Natural killer cell (primary cell): ENCODE measurements around the gene SLC7A14. TPM values are rescaled to one million over a fixed set of nuclear protein-coding genes. Genes with fewer than 3 reads are reported as not detected.

Source experiments
- ATAC-seq, 3 donors: fragments of 150-1000 bp in 2 of 3; fragments of 200-7000 bp in 1 of 3; cut with Tn5 transposase; 1 replicate in 1 of 3; 2 replicates in 2 of 3; pipeline ENCODE4 v1.10.0; 2021; ENCODE audit warnings: mild to moderate bottlenecking in 2 of 3, moderate library complexity in 2 of 3
- DNase-seq, 2 donors: peaks; one replicate each; pipeline versions ENCODE4 v3.0.0 to v3.0.0-alpha.2; 2013 to 2021; ENCODE audit warnings: mixed read lengths in 1 of 2
- H3K27ac ChIP-seq: one replicate; pipeline ENCODE4 v1.5.1; 2013; ENCODE audit warnings: mild to moderate bottlenecking, low read length
- H3K27me3 ChIP-seq: one replicate; pipeline ENCODE4 v1.6.1; 2013; ENCODE audit warnings: low read length; ENCODE audit not compliant: control insufficient read depth, insufficient read depth
- H3K36me3 ChIP-seq: one replicate; pipeline ENCODE4 v1.6.1; 2013; ENCODE audit warnings: low read length; ENCODE audit not compliant: control insufficient read depth, insufficient read depth
- H3K4me1 ChIP-seq: one replicate; pipeline ENCODE4 v1.6.1; 2013; ENCODE audit warnings: low read length; ENCODE audit not compliant: control insufficient read depth, insufficient read depth
- H3K4me3 ChIP-seq: one replicate; pipeline ENCODE4 v1.5.1; 2013; ENCODE audit warnings: low read length
- H3K9me3 ChIP-seq: one replicate; pipeline ENCODE4 v1.6.1; 2013; ENCODE audit warnings: low read length; ENCODE audit not compliant: control insufficient read depth, insufficient read depth
- H3K27ac Mint-ChIP-seq, 2 donors: one replicate each; pipeline ENCODE4 v1.8.0; 2022; ENCODE audit warnings: mild to moderate bottlenecking in 2 of 2, mixed read lengths in 2 of 2, moderate library complexity in 1 of 2
- H3K27me3 Mint-ChIP-seq, 2 donors: one replicate each; pipeline ENCODE4 v1.8.0; 2022; ENCODE audit warnings: low read depth in 2 of 2, mixed read lengths in 2 of 2
- H3K36me3 Mint-ChIP-seq: one replicate; pipeline ENCODE4 v1.8.0; 2022; ENCODE audit warnings: mixed read lengths
- H3K4me1 Mint-ChIP-seq, 2 donors: one replicate each; pipeline ENCODE4 v1.8.0; 2022; ENCODE audit warnings: mixed read lengths in 2 of 2
- H3K4me3 Mint-ChIP-seq: one replicate; pipeline ENCODE4 v1.8.0; 2022; ENCODE audit warnings: mild to moderate bottlenecking, moderate library complexity, mixed read lengths
- H3K9me3 Mint-ChIP-seq, 2 donors: one replicate each; pipeline ENCODE4 v1.8.0; 2022; ENCODE audit warnings: mixed read lengths in 2 of 2
- WGBS: methylation state at CpG from one replicate; pipeline ENCODE4 v1.1.7; 2013; ENCODE audit warnings: missing lambda C conversion rate; ENCODE audit not compliant: insufficient coverage; 5-methylcytosine and 5-hydroxymethylcytosine counted together
- intact Hi-C: fragments of 100-400 bp; cut with micrococcal nuclease; formaldehyde crosslinking; loops from one replicate; pipeline ENCODE4 v1.14.2; 2022
- total RNA-seq, 4 donors: library from RNA; stranded (reverse); fragments of 120-200 nt in 1 of 4; gene quantifications; one replicate each; pipeline versions ENCODE4 v1.2.3 to v1.2.4, GENCODE V29; 2013 to 2022
- TF ChIP-seq, protein P1 (sequence below): fragments of 200-600 bp; IDR thresholded peaks from one replicate; pipeline ENCODE4 v1.8.0; 2022; ENCODE audit warnings: antibody characterized with exemption

Gene SLC7A14
- total RNA-seq, 3 donors from 2014 or later (not counting 1 experiment from before 2014, with no cell fraction given): not detected

DNA sequence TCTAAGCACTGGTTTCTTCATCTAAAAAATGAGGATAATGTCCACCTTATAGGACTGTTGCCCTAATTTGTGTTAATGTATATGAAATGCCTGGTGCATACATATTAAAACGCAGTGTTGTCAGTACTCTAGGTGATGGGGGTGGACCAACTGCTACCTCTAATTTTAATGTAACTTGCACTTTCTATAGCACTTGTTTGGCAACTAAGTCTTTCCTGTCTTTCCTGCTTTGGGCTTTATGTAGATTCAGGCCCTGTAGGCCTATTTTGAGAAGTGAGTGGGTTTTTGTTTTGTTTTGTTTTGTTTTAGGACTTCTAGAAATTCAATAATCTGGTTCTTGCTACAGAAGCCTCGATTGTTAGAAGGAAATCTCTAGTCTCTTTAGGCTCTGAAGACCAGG is 21.2 kb downstream of the SLC7A14 start:
- 77% methylated on average over 2 of the region's 2 CpGs for WGBS
- Mint-ChIP-seq H3K27ac (no peak overlapping the region), H3K4me3 (no peak overlapping the region), H3K27me3 (peaks cover 13 to 38% of the 10 kb centered on the region in 2 donors), H3K4me1 (peaks cover 6 to 13% of the 10 kb centered on the region in 2 donors), H3K9me3 (no peaks in the 10 kb centered on the region), H3K36me3 (no peaks in the 10 kb centered on the region)
- Histone ChIP-seq H3K27me3 (no peaks in the 10 kb centered on the region), H3K9me3 (no peaks in the 10 kb centered on the region), H3K4me1 (no peaks in the 10 kb centered on the region), H3K36me3 (no peaks in the 10 kb centered on the region), H3K4me3 (no peak overlapping the region), H3K27ac (no peak overlapping the region)
- no peak for DNase-seq
- intact Hi-C loops: no loop called here
- TF ChIP-seq, protein P1, sequence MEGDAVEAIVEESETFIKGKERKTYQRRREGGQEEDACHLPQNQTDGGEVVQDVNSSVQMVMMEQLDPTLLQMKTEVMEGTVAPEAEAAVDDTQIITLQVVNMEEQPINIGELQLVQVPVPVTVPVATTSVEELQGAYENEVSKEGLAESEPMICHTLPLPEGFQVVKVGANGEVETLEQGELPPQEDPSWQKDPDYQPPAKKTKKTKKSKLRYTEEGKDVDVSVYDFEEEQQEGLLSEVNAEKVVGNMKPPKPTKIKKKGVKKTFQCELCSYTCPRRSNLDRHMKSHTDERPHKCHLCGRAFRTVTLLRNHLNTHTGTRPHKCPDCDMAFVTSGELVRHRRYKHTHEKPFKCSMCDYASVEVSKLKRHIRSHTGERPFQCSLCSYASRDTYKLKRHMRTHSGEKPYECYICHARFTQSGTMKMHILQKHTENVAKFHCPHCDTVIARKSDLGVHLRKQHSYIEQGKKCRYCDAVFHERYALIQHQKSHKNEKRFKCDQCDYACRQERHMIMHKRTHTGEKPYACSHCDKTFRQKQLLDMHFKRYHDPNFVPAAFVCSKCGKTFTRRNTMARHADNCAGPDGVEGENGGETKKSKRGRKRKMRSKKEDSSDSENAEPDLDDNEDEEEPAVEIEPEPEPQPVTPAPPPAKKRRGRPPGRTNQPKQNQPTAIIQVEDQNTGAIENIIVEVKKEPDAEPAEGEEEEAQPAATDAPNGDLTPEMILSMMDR: no peak
- no peak for ATAC-seq

DNA sequence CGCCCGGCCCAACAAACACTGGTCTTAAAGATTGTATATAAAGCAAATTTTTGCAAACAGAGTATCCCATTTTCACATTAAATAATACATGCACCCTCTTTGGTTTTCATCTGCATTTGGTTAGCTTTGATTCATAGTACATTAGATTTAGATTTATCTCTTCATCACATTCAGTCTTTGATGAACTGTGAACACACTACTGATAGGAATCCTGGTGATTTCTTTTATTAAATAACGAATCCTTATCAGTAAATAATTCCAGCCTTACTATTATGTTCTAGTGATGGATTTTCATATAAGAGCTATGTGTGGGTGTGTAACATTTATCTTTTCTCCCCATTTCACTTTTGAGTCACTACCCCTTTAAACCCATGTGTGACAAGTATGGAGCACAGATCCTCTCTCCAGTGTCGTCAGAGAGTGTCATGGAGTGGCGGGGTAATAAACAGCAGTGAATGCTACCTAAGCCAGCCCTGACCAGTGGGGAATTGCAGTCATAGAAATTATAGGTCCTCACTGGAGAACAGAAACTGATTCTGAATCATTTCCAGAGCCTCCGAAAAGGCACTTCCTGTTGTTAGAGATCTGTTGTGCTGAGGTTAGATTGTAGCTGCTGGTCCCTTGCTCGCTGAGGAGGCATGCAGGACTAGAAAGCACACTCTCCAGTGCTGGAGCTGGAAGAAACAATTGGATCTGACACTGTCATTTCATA is 22.0 kb downstream of the SLC7A14 start:
- no peaks in the 10 kb centered on the region for H3K9me3 Mint-ChIP-seq
- no peaks in the 10 kb centered on the region for H3K36me3 Mint-ChIP-seq
- intact Hi-C loops: no loop called here
- no peak overlapping the region for H3K27ac Mint-ChIP-seq
- TF ChIP-seq, protein P1: no peak
- H3K36me3 ChIP-seq: no peaks in the 10 kb centered on the region
- ATAC-seq: no peak
- WGBS: 73% methylated on average over 6 of the region's 7 CpGs
- H3K27ac ChIP-seq: no peak overlapping the region
- H3K27me3 ChIP-seq: no peaks in the 10 kb centered on the region
- H3K4me1 ChIP-seq: no peaks in the 10 kb centered on the region
- no peaks in the 10 kb centered on the region for H3K9me3 ChIP-seq
- H3K4me1 Mint-ChIP-seq: peaks cover 6 to 13% of the 10 kb centered on the region in 2 donors
- DNase-seq: no peak
- peaks cover 15 to 46% of the 10 kb centered on the region in 2 donors for H3K27me3 Mint-ChIP-seq
- H3K4me3 Mint-ChIP-seq: no peak overlapping the region
- no peak overlapping the region for H3K4me3 ChIP-seq

DNA sequence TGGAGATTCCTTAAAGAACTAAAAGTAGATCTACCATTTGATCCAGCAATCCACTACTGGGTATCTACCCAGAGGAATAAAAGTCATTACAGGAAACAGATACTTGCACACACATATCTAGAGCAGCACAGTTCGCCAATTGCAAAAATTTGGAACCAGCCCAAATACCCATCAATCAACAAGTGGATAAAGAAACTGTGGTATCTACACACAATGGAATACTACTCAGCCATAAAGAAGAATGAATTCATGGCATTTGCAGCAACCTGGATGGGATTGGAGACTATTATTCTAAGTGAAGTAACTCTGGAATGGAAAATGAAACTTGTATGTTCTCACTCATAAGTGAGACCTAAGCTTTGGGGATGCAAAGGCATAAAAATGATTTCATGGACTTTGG is 23.8 kb downstream of the SLC7A14 start:
- Histone ChIP-seq H3K36me3 (no peaks in the 10 kb centered on the region), H3K4me1 (no peaks in the 10 kb centered on the region), H3K4me3 (no peak overlapping the region), H3K9me3 (no peaks in the 10 kb centered on the region), H3K27me3 (no peaks in the 10 kb centered on the region), H3K27ac (no peak overlapping the region)
- WGBS: 60% methylated on average over 1 of the region's 1 CpG
- TF ChIP-seq, protein P1: no peak
- Mint-ChIP-seq H3K27me3 (peaks cover 22 to 61% of the 10 kb centered on the region in 2 donors), H3K36me3 (no peaks in the 10 kb centered on the region), H3K4me1 (peaks cover 6 to 13% of the 10 kb centered on the region in 2 donors), H3K4me3 (no peak overlapping the region), H3K27ac (no peak overlapping the region), H3K9me3 (no peaks in the 10 kb centered on the region)
- DNase-seq (no peak), ATAC-seq (no peak)
- intact Hi-C loops: no loop called here
